ENCODE measurements around the gene MSI2. TPM values are rescaled to one million over a fixed set of nuclear protein-coding genes. Genes with fewer than 3 reads are reported as not detected.

Gene MSI2
- total RNA-seq, 1 donor: 12.6 TPM

GRCh38 chr17:57455063-57455914, 199.0 kb downstream of the MSI2 start:
- TF ChIP-seq CTCF (IDR thresholded peaks at IDR 0.05; ENCODE audit: insufficient read depth, low read length): no peak
- DNase-seq (ENCODE audit: low read depth): no peak
- H3K4me3 ChIP-seq (ENCODE audit: low read depth, low read length): no peak overlapping the region

- TF ChIP-seq CTCF (IDR thresholded peaks at IDR 0.05; ENCODE audit: insufficient read depth, low read length): no peak
- H3K4me3 ChIP-seq (ENCODE audit: low read depth, low read length): no peak overlapping the region
- peak; percentile 20 for DNase-seq (ENCODE audit: low read depth)
Measured at GRCh38 chr17:57456622-57457021, 200.3 kb downstream of the MSI2 start.

- no peak overlapping the region for H3K4me3 ChIP-seq (ENCODE audit: low read depth, low read length)
- no peak for TF ChIP-seq CTCF (IDR thresholded peaks at IDR 0.05; ENCODE audit: insufficient read depth, low read length)
- DNase-seq (ENCODE audit: low read depth): no peak
Measured at GRCh38 chr17:57457188-57457587, 200.9 kb downstream of the MSI2 start.

- no peak overlapping the region for H3K4me3 ChIP-seq (ENCODE audit: low read depth, low read length)
- TF ChIP-seq CTCF (IDR thresholded peaks at IDR 0.05; ENCODE audit: insufficient read depth, low read length): no peak
- DNase-seq (ENCODE audit: low read depth): no peak
Measured at GRCh38 chr17:57458718-57459285, 202.5 kb downstream of the MSI2 start.

GRCh38 chr17:57459286-57459915, 203.1 kb downstream of the MSI2 start:
- no peak overlapping the region for H3K4me3 ChIP-seq (ENCODE audit: low read depth, low read length)
- peak; percentile 12 for DNase-seq (ENCODE audit: low read depth)
- no peak for TF ChIP-seq CTCF (IDR thresholded peaks at IDR 0.05; ENCODE audit: insufficient read depth, low read length)

- TF ChIP-seq CTCF (IDR thresholded peaks at IDR 0.05; ENCODE audit: insufficient read depth, low read length): no peak
- H3K4me3 ChIP-seq (ENCODE audit: low read depth, low read length): no peak overlapping the region
- no peak for DNase-seq (ENCODE audit: low read depth)
Measured at GRCh38 chr17:57461082-57461481, 204.8 kb downstream of the MSI2 start.

Data from fibroblast of the aortic adventitia (primary cell).